GM12875 (cell line): ENCODE data around the gene TBX4.

Experiments
- H3K4me3 ChIP-seq: one replicate; pipeline ENCODE4 v1.5.1; 2011; ENCODE audit warnings: low read depth, low read length, control low read depth
- TF ChIP-seq, protein P1 (sequence below): IDR thresholded peaks from 2 replicates; pipeline ENCODE4 v1.5.1; 2011; ENCODE audit warnings: low read depth, mild to moderate bottlenecking, control low read depth, inconsistent platforms, low read length, moderate library complexity, borderline replicate concordance; ENCODE audit not compliant: insufficient read depth

The TBX4 gene

DNA sequence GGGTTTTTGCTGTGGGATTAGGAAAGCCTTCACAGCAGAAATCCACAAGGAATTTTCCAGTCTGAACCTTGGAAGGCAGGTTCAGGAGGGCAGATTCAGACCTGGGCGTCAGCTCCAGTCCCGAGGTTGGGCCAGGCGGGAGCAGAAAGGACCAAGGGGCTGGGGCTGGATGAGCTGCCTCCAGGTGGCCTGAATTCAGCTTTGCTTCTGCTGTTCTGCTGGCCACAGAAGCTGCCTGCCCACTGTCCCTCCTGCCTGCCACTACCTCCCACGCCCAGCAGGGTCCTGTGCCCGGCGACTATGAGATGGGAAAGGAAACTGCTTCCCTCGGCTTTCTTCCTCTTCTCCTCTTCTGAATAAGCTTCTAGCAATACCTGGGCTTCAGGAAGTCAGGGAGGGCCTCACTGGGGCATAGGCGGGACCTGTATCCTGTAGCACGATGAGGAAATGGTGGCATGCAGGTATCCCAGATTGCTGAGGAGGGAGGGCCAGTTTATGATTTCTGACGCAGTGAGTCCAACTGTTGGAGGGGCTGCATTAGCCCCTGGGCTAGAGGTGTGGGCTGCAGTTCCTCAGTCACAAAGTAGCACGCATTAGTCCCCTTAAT is 18.4 kb downstream of the TBX4 start:
- H3K4me3 ChIP-seq: no peak overlapping the region
- TF ChIP-seq, protein P1, sequence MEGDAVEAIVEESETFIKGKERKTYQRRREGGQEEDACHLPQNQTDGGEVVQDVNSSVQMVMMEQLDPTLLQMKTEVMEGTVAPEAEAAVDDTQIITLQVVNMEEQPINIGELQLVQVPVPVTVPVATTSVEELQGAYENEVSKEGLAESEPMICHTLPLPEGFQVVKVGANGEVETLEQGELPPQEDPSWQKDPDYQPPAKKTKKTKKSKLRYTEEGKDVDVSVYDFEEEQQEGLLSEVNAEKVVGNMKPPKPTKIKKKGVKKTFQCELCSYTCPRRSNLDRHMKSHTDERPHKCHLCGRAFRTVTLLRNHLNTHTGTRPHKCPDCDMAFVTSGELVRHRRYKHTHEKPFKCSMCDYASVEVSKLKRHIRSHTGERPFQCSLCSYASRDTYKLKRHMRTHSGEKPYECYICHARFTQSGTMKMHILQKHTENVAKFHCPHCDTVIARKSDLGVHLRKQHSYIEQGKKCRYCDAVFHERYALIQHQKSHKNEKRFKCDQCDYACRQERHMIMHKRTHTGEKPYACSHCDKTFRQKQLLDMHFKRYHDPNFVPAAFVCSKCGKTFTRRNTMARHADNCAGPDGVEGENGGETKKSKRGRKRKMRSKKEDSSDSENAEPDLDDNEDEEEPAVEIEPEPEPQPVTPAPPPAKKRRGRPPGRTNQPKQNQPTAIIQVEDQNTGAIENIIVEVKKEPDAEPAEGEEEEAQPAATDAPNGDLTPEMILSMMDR: no peak

DNA sequence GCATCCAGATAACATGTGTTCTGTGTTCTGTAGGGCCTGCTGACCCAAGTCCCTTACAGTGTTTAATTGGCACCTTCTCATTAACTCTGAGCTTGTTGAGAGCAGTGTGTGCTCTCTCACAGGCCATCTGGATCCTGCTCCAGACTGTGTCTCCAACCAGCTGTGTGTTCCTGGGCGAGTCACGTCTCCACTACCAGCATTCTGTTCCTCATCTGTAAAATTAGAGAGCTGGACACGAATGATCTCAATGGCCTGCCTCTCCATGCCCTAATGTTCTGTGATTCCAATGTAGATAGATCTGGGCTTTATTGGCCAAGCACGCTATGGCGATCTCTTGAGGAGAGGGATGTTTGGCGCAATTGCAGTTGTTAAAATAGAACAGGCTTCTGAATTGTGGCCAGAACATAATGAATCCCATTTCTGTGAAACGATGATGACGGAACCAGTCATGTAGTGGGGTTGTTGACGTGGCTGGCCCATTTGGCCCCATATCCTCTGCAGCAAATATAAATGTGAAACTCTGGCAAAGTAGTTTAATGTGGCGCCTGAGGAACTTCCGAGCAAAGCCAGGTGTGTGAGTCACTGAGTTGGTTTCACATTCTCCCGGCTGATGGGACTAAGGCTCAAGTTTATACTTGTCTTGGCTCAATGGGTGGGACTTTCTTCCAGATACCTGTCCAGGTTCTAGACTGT is 22.2 kb downstream of the TBX4 start:
- H3K4me3 ChIP-seq: no peak overlapping the region
- TF ChIP-seq, protein P1: no peak

DNA sequence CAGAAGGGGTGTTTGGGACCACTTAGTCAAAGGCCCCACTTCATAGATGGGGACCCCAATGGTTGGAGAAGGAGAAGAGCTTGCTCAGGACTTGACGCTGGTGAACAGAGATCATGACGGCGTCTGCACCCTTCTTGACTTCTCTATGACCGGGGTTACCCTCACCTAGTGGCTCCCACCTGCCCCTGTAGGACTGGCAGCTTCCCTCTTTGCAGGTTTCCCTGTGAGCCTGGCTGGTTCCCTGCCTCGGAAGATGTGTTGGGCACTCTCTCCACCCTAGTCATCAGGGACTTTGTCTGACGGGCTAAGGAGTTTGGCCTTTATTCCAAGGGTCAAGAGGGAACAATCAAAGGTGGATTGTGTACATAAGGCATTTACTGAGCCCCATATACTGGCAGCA is 22.7 kb downstream of the TBX4 start:
- H3K4me3 ChIP-seq: no peak overlapping the region
- TF ChIP-seq, protein P1: no peak

DNA sequence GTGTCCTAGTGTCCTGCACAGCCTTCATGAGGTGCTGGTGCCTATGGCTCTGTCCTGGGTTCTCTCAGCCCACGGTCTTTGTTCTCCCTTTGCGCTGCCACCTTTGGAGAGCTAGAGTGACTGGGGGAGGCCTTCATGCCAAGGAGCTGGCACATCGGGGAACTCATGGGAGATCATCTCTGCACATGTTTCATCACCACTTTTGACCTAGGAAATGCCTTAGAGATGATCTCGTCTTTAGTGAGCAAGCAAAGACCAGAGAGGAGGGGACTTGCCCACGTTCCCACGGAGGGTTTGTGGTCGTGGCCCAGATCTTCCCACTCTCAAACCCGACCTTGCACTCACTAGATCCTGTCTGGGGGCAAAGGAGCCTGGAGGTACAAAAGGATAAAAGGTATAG is 23.5 kb downstream of the TBX4 start:
- TF ChIP-seq, protein P1: no peak
- no peak overlapping the region for H3K4me3 ChIP-seq

DNA sequence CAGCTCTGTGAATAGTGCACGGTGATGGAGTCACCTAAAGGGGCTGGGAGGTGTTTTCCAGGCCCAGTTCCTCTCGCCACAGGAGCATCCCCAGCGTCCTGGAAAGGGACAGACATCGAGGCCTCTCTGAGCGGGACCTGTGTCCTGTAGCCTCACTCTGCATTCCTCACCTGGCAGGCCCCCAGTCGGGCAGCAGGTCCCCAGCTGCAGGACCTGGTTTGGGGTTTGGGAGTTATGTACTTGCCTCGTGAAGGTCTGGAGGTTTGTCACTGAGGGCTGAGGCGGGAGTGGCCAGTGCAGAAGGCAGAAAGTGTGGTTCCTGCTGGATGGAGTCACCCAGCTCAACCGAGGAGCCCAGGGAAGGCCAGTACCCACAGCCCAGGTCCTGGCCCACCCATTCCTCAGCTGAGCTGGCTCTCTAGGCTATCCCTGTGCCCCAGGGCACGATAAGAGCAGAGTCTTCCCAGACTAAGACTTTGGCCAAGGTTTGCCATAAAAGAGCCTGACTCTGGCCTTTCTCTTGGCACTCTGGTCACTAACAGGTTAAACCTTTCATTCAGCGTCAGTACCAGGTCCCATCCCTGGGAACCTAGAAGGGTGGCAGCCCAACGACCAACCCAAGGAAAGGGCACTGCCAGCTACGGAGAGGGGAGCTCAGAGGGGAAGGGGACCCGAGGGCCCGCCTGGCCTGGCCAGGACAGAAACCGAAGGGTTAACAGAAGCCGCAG is 24.4 kb downstream of the TBX4 start:
- TF ChIP-seq, protein P1: no peak
- H3K4me3 ChIP-seq: no peak overlapping the region

DNA sequence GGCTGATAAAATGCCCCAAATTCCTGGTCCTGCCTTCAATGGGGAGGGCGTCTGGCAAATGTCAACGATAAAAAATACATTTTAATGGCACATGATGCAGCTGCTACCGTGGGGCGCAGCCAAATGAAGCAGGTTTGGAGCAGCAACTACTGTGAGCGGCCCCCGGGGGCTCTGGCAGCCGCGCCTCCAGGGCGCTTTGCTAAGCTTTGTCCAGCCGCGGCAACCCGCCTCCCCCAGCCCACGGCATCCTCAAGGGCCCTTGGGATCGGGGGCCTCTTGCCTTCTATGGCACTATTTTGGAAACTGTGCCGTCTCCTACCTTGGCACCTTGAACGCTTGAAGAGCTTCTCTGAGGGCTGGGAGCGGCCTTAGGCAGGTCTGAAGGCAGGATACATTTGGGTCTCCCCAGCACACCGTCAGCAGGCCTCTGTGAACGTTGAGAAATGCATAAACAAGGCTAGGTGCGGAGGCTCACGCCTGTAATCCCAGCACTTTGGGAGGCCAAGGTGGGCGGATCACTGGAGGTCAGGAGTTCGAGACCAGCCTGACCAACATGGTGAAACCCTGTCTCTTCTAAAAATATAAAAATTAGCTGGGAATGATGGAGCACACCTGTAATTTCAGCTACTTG is 25.1 kb downstream of the TBX4 start:
- H3K4me3 ChIP-seq: no peak overlapping the region
- TF ChIP-seq, protein P1: no peak
